Keratinocyte (primary cell): Measurements from ENCODE around the gene PLCL1. TPM values are rescaled to one million over a fixed set of nuclear protein-coding genes. Genes with fewer than 3 reads are reported as not detected.

Experiments
- DNase-seq: peaks from one replicate; pipeline ENCODE4 v3.0.0-alpha.2; 2011; ENCODE audit warnings: low read depth, missing footprints, low spot score
- FAIRE-seq: peaks from 2 replicates; lab custom pipeline; 2011; peaks lifted over from hg19 to GRCh38; lab: Jason Lieb, UNC
- H2AFZ ChIP-seq: 2 replicates; pipeline ENCODE4 v1.6.0; 2012; ENCODE audit warnings: low read length, control low read depth, inconsistent platforms; ENCODE audit not compliant: control insufficient read depth
- H3K27ac ChIP-seq: 2 replicates; pipeline ENCODE4 v1.5.1; 2011; ENCODE audit warnings: low read length; ENCODE audit not compliant: control insufficient read depth, insufficient read depth
- H3K27me3 ChIP-seq: 3 replicates; pipeline ENCODE4 v1.6.0; 2011; ENCODE audit warnings: low read length; ENCODE audit not compliant: control insufficient read depth, insufficient read depth; ENCODE audit errors: extremely low read depth
- H3K36me3 ChIP-seq, 2 experiments: 2 replicates in 1 of 2; 3 replicates in 1 of 2; pipeline ENCODE4 v1.5.1; 2011; ENCODE audit warnings: low read length in 2 of 2, mild to moderate bottlenecking in 1 of 2; ENCODE audit not compliant: control insufficient read depth in 2 of 2, insufficient read depth in 2 of 2; ENCODE audit errors: extremely low read depth in 1 of 2
- H3K4me1 ChIP-seq: 3 replicates; pipeline ENCODE4 v1.5.1; 2011; ENCODE audit warnings: low read length; ENCODE audit not compliant: control insufficient read depth, insufficient read depth; ENCODE audit errors: extremely low read depth
- H3K4me2 ChIP-seq: 3 replicates; pipeline ENCODE4 v1.6.0; 2011; ENCODE audit warnings: low read depth, low read length; ENCODE audit not compliant: control insufficient read depth, insufficient read depth; ENCODE audit errors: extremely low read depth
- H3K4me3 ChIP-seq, 3 experiments: fragments of 200-600 bp in 1 of 3; sonication (generic) in 1 of 3; 2 replicates in 2 of 3; 3 replicates in 1 of 3; pipeline ENCODE4 v1.5.1; 2011 to 2016; ENCODE audit warnings: low read length in 3 of 3, mild to moderate bottlenecking in 3 of 3, control low read depth in 2 of 3, inconsistent platforms in 1 of 3, low read depth in 1 of 3, mixed read lengths in 1 of 3, mixed run types in 1 of 3, moderate library complexity in 1 of 3; ENCODE audit not compliant: control insufficient read depth in 2 of 3, insufficient read depth in 2 of 3; ENCODE audit errors: extremely low read depth in 1 of 3
- H3K79me2 ChIP-seq: 2 replicates; pipeline ENCODE4 v1.6.0; 2012; ENCODE audit warnings: low read length; ENCODE audit not compliant: control insufficient read depth, insufficient read depth
- H3K9ac ChIP-seq: 3 replicates; pipeline ENCODE4 v1.6.0; 2011; ENCODE audit warnings: low read length; ENCODE audit not compliant: control insufficient read depth, insufficient read depth; ENCODE audit errors: extremely low read depth
- H3K9me1 ChIP-seq: 3 replicates; pipeline ENCODE4 v1.6.0; 2011; ENCODE audit warnings: low read length; ENCODE audit not compliant: control insufficient read depth, insufficient read depth; ENCODE audit errors: extremely low read depth
- H3K9me3 ChIP-seq: 2 replicates; pipeline ENCODE4 v1.5.1; 2012; ENCODE audit warnings: low read depth, low read length; ENCODE audit not compliant: control insufficient read depth
- H4K20me1 ChIP-seq: 3 replicates; pipeline ENCODE4 v1.6.0; 2011; ENCODE audit warnings: low read length; ENCODE audit not compliant: control insufficient read depth, insufficient read depth; ENCODE audit errors: extremely low read depth
- CTCF ChIP-seq, 3 experiments: IDR thresholded peaks in 1 of 3; conservative IDR thresholded peaks in 1 of 3; optimal IDR thresholded peaks in 1 of 3; 2 replicates in 2 of 3; 3 replicates in 1 of 3; pipeline versions ENCODE3 to v1.5.1; 2011; ENCODE audit warnings: low read length in 3 of 3, mild to moderate bottlenecking in 3 of 3, moderate library complexity in 2 of 3, control low read depth in 1 of 3, inconsistent platforms in 1 of 3; ENCODE audit not compliant: insufficient read depth in 2 of 3; ENCODE audit errors: extremely low read depth in 1 of 3
- EZH2 ChIP-seq: IDR thresholded peaks from one replicate; pipeline ENCODE4 v1.6.1; 2012; ENCODE audit warnings: inconsistent platforms, mild to moderate bottlenecking, low read length, moderate library complexity
- dilution Hi-C: fragments of 300-500 bp; cut with MboI; formaldehyde crosslinking; loops from one replicate; pipeline ENCODE4 v1.7.0; 2020; ENCODE audit warnings: low sequenced_read_pairs; ENCODE audit not compliant: extremely low pct_ligation_motif_present
- polyA plus RNA-seq, 5 experiments: library from polyadenylated mRNA; depleted of rRNA in 3 of 5; stranded (reverse) in 3 of 5; stranded (forward) in 1 of 5; unstranded in 1 of 5; fragments of >200 nt; gene quantifications; 1 replicate in 1 of 5; 2 replicates in 3 of 5; 3 replicates in 1 of 5; pipeline versions ENCODE4 v1.2.1 to v1.2.3, GENCODE V29; 2011 to 2012; ENCODE audit warnings: missing spikeins in 2 of 5, low read depth in 1 of 5, low replicate concordance in 1 of 5

The PLCL1 gene
- polyA plus RNA-seq, 1 donor (not counting 4 experiments of a cell fraction or from before 2014, with no cell fraction given) = 0.01 TPM

GRCh38 chr2:197809064-197809463, 4.7 kb downstream of the PLCL1 start:
- TF ChIP-seq CTCF (optimal IDR thresholded peaks at IDR 0.05 in 1 of 3, IDR thresholded peaks at IDR 0.05 in 1 of 3, conservative IDR thresholded peaks at IDR 0.05 in 1 of 3; ENCODE audit: extremely low read depth in 1 of 3, insufficient read depth in 2 of 3, low read length in 3 of 3) = no peak
- TF ChIP-seq EZH2 = no peak
- FAIRE-seq (no peak), DNase-seq (no peak)
- Histone ChIP-seq H3K27ac (no peak overlapping the region), H3K9me3 (no peaks in the 10 kb centered on the region), H3K79me2 (no peaks in the 10 kb centered on the region), H3K9me1 (no peaks in the 10 kb centered on the region), H3K4me3 (no peak overlapping the region), H3K36me3 (no peaks in the 10 kb centered on the region), H3K4me1 (peaks cover 2% of the 10 kb centered on the region), H2AFZ (no peak overlapping the region), H4K20me1 (no peaks in the 10 kb centered on the region), H3K27me3 (peaks cover 24% of the 10 kb centered on the region), H3K9ac (no peak overlapping the region), H3K4me2 (no peak overlapping the region)
- dilution Hi-C loops = loop anchor here (25.0 kb wide), 1 partner anchor 303 kb away; no protein-coding TSS in a partner anchor

GRCh38 chr2:197810016-197810415, 5.6 kb downstream of the PLCL1 start:
- Histone ChIP-seq H3K9me1 (no peaks in the 10 kb centered on the region), H3K4me3 (no peak overlapping the region), H3K27ac (no peak overlapping the region), H3K36me3 (no peaks in the 10 kb centered on the region), H3K79me2 (no peaks in the 10 kb centered on the region), H3K9ac (no peak overlapping the region), H3K4me1 (no peaks in the 10 kb centered on the region), H2AFZ (no peak overlapping the region), H4K20me1 (no peaks in the 10 kb centered on the region), H3K27me3 (peaks cover 20% of the 10 kb centered on the region), H3K9me3 (no peaks in the 10 kb centered on the region), H3K4me2 (no peak overlapping the region)
- no peak for DNase-seq
- FAIRE-seq = no peak
- dilution Hi-C loops = loop anchor here (25.0 kb wide), 1 partner anchor 302 kb away; no protein-coding TSS in a partner anchor
- TF ChIP-seq EZH2 (no peak), CTCF (optimal IDR thresholded peaks at IDR 0.05 in 1 of 3, IDR thresholded peaks at IDR 0.05 in 1 of 3, conservative IDR thresholded peaks at IDR 0.05 in 1 of 3; ENCODE audit: extremely low read depth in 1 of 3, insufficient read depth in 2 of 3, low read length in 3 of 3) (no peak)
